ENCODE measurements around the gene FRMD4B.

DNA sequence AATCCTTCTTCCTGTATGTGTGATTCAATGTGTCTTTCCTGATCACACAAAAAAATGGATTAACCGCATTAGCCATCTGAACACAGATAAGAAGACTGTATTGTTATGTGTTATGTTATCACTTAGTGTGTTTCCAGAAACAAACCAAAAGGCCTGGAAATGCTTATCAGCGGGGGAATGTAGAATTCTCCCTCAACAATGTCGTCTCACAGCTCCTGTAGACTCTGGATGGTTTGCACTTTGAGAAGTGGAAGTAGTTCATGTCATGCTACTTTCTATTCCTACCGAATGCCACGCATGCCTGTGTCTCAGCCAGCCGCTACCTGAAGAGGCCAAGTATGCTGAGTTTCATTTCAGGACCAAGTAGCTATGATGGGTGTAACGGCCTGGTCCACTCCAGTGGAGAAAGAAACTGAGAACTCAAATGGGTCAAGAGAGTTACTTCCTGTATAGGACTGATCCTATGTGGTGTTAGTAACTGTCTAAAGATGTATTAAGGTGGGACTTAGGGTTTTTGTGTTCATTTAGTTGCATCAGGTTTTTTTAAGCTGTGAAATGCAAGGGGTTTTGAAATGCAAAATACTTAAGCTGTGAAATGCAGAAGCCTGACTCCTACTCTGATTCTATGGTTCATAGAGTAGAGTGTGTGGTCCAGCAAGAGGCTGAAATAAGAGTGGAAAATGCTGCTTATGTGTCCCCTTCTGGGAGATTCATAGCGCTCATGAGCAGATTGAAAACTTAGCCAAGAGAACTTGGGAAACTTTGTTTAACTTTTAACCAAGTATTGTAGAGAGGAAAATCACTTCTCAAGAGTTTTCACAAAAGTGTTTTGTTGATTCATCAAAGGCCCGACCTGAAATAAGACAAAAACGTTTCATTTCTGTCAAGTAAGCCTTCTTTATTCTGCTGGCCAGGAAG lies 145.0 kb downstream of the FRMD4B start:
- TF ChIP-seq POLR2A (IDR thresholded peaks at IDR 0.05; ENCODE audit: low read depth, low read length) = no peak
- TF ChIP-seq SMAD5 (IDR thresholded peaks at IDR 0.05; ENCODE audit: low read depth) = no peak
- no peak for TF ChIP-seq MXI1 (IDR thresholded peaks at IDR 0.05; ENCODE audit: low read depth, low read length)
- TF ChIP-seq TBL1XR1 (IDR thresholded peaks at IDR 0.05; ENCODE audit: low read depth, low read length) = no peak
- no peak for TF ChIP-seq CTCF (IDR thresholded peaks at IDR 0.05 in 2 of 3, conservative IDR thresholded peaks at IDR 0.05 in 1 of 3; ENCODE audit: control insufficient read depth in 2 of 3, extremely low read depth in 1 of 3, insufficient read depth in 1 of 3, low read depth in 3 of 3, low read length in 3 of 3)
- no peak for TF ChIP-seq ASH2L (IDR thresholded peaks at IDR 0.05; ENCODE audit: borderline replicate concordance, low read depth)
- TF ChIP-seq, protein P1, sequence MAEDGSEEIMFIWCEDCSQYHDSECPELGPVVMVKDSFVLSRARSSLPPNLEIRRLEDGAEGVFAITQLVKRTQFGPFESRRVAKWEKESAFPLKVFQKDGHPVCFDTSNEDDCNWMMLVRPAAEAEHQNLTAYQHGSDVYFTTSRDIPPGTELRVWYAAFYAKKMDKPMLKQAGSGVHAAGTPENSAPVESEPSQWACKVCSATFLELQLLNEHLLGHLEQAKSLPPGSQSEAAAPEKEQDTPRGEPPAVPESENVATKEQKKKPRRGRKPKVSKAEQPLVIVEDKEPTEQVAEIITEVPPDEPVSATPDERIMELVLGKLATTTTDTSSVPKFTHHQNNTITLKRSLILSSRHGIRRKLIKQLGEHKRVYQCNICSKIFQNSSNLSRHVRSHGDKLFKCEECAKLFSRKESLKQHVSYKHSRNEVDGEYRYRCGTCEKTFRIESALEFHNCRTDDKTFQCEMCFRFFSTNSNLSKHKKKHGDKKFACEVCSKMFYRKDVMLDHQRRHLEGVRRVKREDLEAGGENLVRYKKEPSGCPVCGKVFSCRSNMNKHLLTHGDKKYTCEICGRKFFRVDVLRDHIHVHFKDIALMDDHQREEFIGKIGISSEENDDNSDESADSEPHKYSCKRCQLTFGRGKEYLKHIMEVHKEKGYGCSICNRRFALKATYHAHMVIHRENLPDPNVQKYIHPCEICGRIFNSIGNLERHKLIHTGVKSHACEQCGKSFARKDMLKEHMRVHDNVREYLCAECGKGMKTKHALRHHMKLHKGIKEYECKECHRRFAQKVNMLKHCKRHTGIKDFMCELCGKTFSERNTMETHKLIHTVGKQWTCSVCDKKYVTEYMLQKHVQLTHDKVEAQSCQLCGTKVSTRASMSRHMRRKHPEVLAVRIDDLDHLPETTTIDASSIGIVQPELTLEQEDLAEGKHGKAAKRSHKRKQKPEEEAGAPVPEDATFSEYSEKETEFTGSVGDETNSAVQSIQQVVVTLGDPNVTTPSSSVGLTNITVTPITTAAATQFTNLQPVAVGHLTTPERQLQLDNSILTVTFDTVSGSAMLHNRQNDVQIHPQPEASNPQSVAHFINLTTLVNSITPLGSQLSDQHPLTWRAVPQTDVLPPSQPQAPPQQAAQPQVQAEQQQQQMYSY (CRISPR knock-in tag; IDR thresholded peaks at IDR 0.05) = no peak
- no peak for TF ChIP-seq BCL11A (IDR thresholded peaks at IDR 0.05; ENCODE audit: low read depth, low read length)
- no peak for TF ChIP-seq EZH2 (IDR thresholded peaks at IDR 0.05; ENCODE audit: borderline replicate concordance, control insufficient read depth, low read depth, low read length)
- TF ChIP-seq ESRRA (IDR thresholded peaks at IDR 0.05; ENCODE audit: low read length) = no peak
- TF ChIP-seq RFX5 (IDR thresholded peaks at IDR 0.05; ENCODE audit: low read depth, low read length) = no peak
